Immature natural killer cell (primary cell): ENCODE results near the gene NR6A1. TPM values are rescaled to one million over a fixed set of nuclear protein-coding genes. Genes with fewer than 3 reads are reported as not detected.
"Not testable (repeated sequence)": the region's sequence is repeated elsewhere in the genome, so short reads cannot be mapped to it uniquely, and the experiment has no call there.

ENCODE experiments used
- DNase-seq, 3 donors: peaks; one replicate each; pipeline ENCODE4 v3.0.0; 2022; ENCODE audit warnings: mixed read lengths in 1 of 3
- H3K27ac Mint-ChIP-seq, 6 donors: one replicate each; pipeline ENCODE4 v1.8.0; 2020; ENCODE audit warnings: mixed read lengths in 6 of 6, mild to moderate bottlenecking in 5 of 6, inconsistent platforms in 4 of 6, moderate library complexity in 3 of 6
- H3K27me3 Mint-ChIP-seq, 3 donors: one replicate each; pipeline ENCODE4 v1.8.0; 2020 to 2021; ENCODE audit warnings: low read depth in 3 of 3, mild to moderate bottlenecking in 3 of 3, mixed read lengths in 3 of 3, moderate library complexity in 3 of 3, inconsistent platforms in 1 of 3
- H3K36me3 Mint-ChIP-seq, 3 donors: one replicate each; pipeline ENCODE4 v1.8.0; 2020; ENCODE audit warnings: mixed read lengths in 3 of 3, inconsistent platforms in 2 of 3, mild to moderate bottlenecking in 2 of 3
- H3K4me1 Mint-ChIP-seq, 2 donors: one replicate each; pipeline ENCODE4 v1.8.0; 2020; ENCODE audit warnings: inconsistent platforms in 2 of 2, mild to moderate bottlenecking in 2 of 2, mixed read lengths in 2 of 2, moderate library complexity in 1 of 2
- H3K4me3 Mint-ChIP-seq, 5 donors: one replicate each; pipeline ENCODE4 v1.8.0; 2020; ENCODE audit warnings: mild to moderate bottlenecking in 5 of 5, mixed read lengths in 5 of 5, inconsistent platforms in 3 of 5, moderate library complexity in 3 of 5
- H3K9me3 Mint-ChIP-seq, 6 donors: one replicate each; pipeline ENCODE4 v1.8.0; 2020; ENCODE audit warnings: mild to moderate bottlenecking in 6 of 6, mixed read lengths in 6 of 6, inconsistent platforms in 4 of 6, moderate library complexity in 3 of 6
- polyA plus RNA-seq, 3 donors: library from polyadenylated mRNA; unstranded; fragments of 300-500 nt; fragmentation: Illumina TruSeq; gene quantifications; one replicate each; pipeline ENCODE4 v1.2.3, GENCODE V29; 2021

Gene NR6A1
- polyA plus RNA-seq, 3 donors from 2014 or later, result not detected

GRCh38 chr9:124776954-124777648 lies 6.0 kb upstream of the NR6A1 start, which contains the start of gene OLFML2A:
TSS of gene OLFML2A (plus strand) at chr9:124777133. CDS start at chr9:124777271, 138 bp downstream.
- peak within 1 kb of the TSS; percentile 35 to 73 (median 70) for H3K4me3 Mint-ChIP-seq
- no peaks in the 10 kb centered on the region for H3K9me3 Mint-ChIP-seq
- H3K27me3 Mint-ChIP-seq, result peaks cover 9 to 19% (median 15%) of the 10 kb centered on the region in 3 donors
- DNase-seq, result no peak
- H3K36me3 Mint-ChIP-seq, result no peaks in the 10 kb centered on the region
- H3K4me1 Mint-ChIP-seq, result peaks cover 16 to 19% of the 10 kb centered on the region in 2 donors
- no peak within 1 kb of the TSS for H3K27ac Mint-ChIP-seq

GRCh38 chr9:124776618-124776953 lies 5.5 kb upstream of the NR6A1 start:
- H3K9me3 Mint-ChIP-seq, result no peaks in the 10 kb centered on the region
- H3K27ac Mint-ChIP-seq, result no peak overlapping the region
- peak overlapping the region in 4 of 5 donors; percentile 57 to 73 (median 72) for H3K4me3 Mint-ChIP-seq
- H3K36me3 Mint-ChIP-seq, result no peaks in the 10 kb centered on the region
- H3K4me1 Mint-ChIP-seq, result peaks cover 20 to 24% of the 10 kb centered on the region in 2 donors
- DNase-seq, result no peak
- H3K27me3 Mint-ChIP-seq, result peaks cover 10 to 19% (median 16%) of the 10 kb centered on the region in 3 donors

GRCh38 chr9:124774129-124774978 lies 3.2 kb upstream of the NR6A1 start:
- H3K27me3 Mint-ChIP-seq, result peaks cover 20 to 32% (median 21%) of the 10 kb centered on the region in 3 donors
- H3K4me3 Mint-ChIP-seq, result peak overlapping the region in 4 of 5 donors; percentile 10 to 44 (median 19)
- DNase-seq, result peak; percentile 71 to 77 (median 71)
- H3K4me1 Mint-ChIP-seq, result peaks cover 33 to 41% of the 10 kb centered on the region in 2 donors
- no peaks in the 10 kb centered on the region for H3K9me3 Mint-ChIP-seq
- H3K27ac Mint-ChIP-seq, result no peak overlapping the region
- no peaks in the 10 kb centered on the region for H3K36me3 Mint-ChIP-seq

- Mint-ChIP-seq H3K36me3 (no peaks in the 10 kb centered on the region), H3K27me3 (peaks cover 20 to 40% (median 26%) of the 10 kb centered on the region in 3 donors), H3K27ac (no peak overlapping the region), H3K4me3 (peak overlapping the region in 4 of 5 donors; percentile 7 to 33 (median 20)), H3K9me3 (no peaks in the 10 kb centered on the region), H3K4me1 (peaks cover 36 to 44% of the 10 kb centered on the region in 2 donors)
- DNase-seq, result no peak
Observed at GRCh38 chr9:124773473-124774128, 2.5 kb upstream of the NR6A1 start.

- not testable (repeated sequence) for H3K36me3 Mint-ChIP-seq, DNase-seq, H3K9me3 Mint-ChIP-seq
- H3K27me3 Mint-ChIP-seq, result peaks cover 22 to 47% (median 29%) of the 10 kb centered on the region in 3 donors
- peaks cover 36 to 44% of the 10 kb centered on the region in 2 donors for H3K4me1 Mint-ChIP-seq
- peak overlapping the region; percentile 88 to 95 (median 92) for H3K4me3 Mint-ChIP-seq
- H3K27ac Mint-ChIP-seq, result peak overlapping the region in 1 of 6 donors; percentile 71
Observed at GRCh38 chr9:124772877-124773276, 1.8 kb upstream of the NR6A1 start.

GRCh38 chr9:124771867-124772679 lies 962 bp upstream of the NR6A1 start:
- H3K4me1 Mint-ChIP-seq, result peaks cover 36 to 44% of the 10 kb centered on the region in 2 donors
- H3K27me3 Mint-ChIP-seq, result peaks cover 24 to 51% (median 29%) of the 10 kb centered on the region in 3 donors
- no peaks in the 10 kb centered on the region for H3K36me3 Mint-ChIP-seq
- H3K27ac Mint-ChIP-seq, result peak overlapping the region in 4 of 6 donors; percentile 71 to 95 (median 91)
- no peaks in the 10 kb centered on the region for H3K9me3 Mint-ChIP-seq
- peak overlapping the region; percentile 88 to 95 (median 92) for H3K4me3 Mint-ChIP-seq
- DNase-seq, result peak; percentile 42 to 48 (median 46)

GRCh38 chr9:124770359-124771020 lies 621 bp downstream of the NR6A1 start:
- Mint-ChIP-seq H3K27me3 (peaks cover 17 to 49% (median 29%) of the 10 kb centered on the region in 3 donors), H3K36me3 (no peaks in the 10 kb centered on the region), H3K27ac (peak overlapping the region in 2 of 6 donors; percentile 23 to 67), H3K9me3 (no peaks in the 10 kb centered on the region), H3K4me1 (peaks cover 28 to 33% of the 10 kb centered on the region in 2 donors), H3K4me3 (peak overlapping the region; percentile 77 to 88 (median 85))
- no peak for DNase-seq

- peak overlapping the region in 2 of 6 donors; percentile 10 to 67 for H3K27ac Mint-ChIP-seq
- peak overlapping the region; percentile 77 to 88 (median 85) for H3K4me3 Mint-ChIP-seq
- no peak for DNase-seq
- H3K9me3 Mint-ChIP-seq, result no peaks in the 10 kb centered on the region
- H3K36me3 Mint-ChIP-seq, result no peaks in the 10 kb centered on the region
- peaks cover 28 to 33% of the 10 kb centered on the region in 2 donors for H3K4me1 Mint-ChIP-seq
- peaks cover 17 to 57% (median 29%) of the 10 kb centered on the region in 3 donors for H3K27me3 Mint-ChIP-seq
Observed at GRCh38 chr9:124769549-124770358, 1.4 kb downstream of the NR6A1 start.

- Mint-ChIP-seq H3K4me3 (peak overlapping the region; percentile 77 to 88 (median 85)), H3K9me3 (no peaks in the 10 kb centered on the region), H3K36me3 (no peaks in the 10 kb centered on the region), H3K27me3 (peaks cover 17 to 57% (median 27%) of the 10 kb centered on the region in 3 donors), H3K4me1 (peaks cover 28 to 33% of the 10 kb centered on the region in 2 donors), H3K27ac (no peak overlapping the region)
- no peak for DNase-seq
Observed at GRCh38 chr9:124768750-124769548, 2.2 kb downstream of the NR6A1 start.

GRCh38 chr9:124768334-124768733 lies 2.8 kb downstream of the NR6A1 start:
- H3K4me1 Mint-ChIP-seq, result peaks cover 26 to 33% of the 10 kb centered on the region in 2 donors
- no peak for DNase-seq
- no peaks in the 10 kb centered on the region for H3K36me3 Mint-ChIP-seq
- peaks cover 17 to 61% (median 27%) of the 10 kb centered on the region in 3 donors for H3K27me3 Mint-ChIP-seq
- H3K4me3 Mint-ChIP-seq, result no peak overlapping the region
- no peaks in the 10 kb centered on the region for H3K9me3 Mint-ChIP-seq
- no peak overlapping the region for H3K27ac Mint-ChIP-seq

GRCh38 chr9:124767821-124768220 lies 3.3 kb downstream of the NR6A1 start:
- no peak for DNase-seq
- peaks cover 17 to 65% (median 27%) of the 10 kb centered on the region in 3 donors for H3K27me3 Mint-ChIP-seq
- H3K27ac Mint-ChIP-seq, result no peak overlapping the region
- H3K4me3 Mint-ChIP-seq, result no peak overlapping the region
- H3K36me3 Mint-ChIP-seq, result no peaks in the 10 kb centered on the region
- H3K9me3 Mint-ChIP-seq, result no peaks in the 10 kb centered on the region
- H3K4me1 Mint-ChIP-seq, result peaks cover 26 to 32% of the 10 kb centered on the region in 2 donors
